ENCODE results near the gene SPATA20.

Gene SPATA20

DNA sequence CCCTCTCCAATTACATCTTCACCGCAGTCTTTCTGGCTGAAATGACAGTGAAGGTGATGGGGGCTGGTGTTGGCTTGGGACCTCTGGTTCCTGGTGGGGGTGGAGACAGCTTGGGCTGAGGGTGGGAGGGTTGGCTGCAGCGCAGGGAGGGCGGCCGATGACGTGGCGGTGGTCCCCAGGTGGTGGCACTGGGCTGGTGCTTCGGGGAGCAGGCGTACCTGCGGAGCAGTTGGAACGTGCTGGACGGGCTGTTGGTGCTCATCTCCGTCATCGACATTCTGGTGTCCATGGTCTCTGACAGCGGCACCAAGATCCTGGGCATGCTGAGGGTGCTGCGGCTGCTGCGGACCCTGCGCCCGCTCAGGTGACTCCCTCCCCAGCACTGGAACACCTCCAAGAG, 55.9 kb downstream of the SPATA20 start:
- TF ChIP-seq, protein P1, sequence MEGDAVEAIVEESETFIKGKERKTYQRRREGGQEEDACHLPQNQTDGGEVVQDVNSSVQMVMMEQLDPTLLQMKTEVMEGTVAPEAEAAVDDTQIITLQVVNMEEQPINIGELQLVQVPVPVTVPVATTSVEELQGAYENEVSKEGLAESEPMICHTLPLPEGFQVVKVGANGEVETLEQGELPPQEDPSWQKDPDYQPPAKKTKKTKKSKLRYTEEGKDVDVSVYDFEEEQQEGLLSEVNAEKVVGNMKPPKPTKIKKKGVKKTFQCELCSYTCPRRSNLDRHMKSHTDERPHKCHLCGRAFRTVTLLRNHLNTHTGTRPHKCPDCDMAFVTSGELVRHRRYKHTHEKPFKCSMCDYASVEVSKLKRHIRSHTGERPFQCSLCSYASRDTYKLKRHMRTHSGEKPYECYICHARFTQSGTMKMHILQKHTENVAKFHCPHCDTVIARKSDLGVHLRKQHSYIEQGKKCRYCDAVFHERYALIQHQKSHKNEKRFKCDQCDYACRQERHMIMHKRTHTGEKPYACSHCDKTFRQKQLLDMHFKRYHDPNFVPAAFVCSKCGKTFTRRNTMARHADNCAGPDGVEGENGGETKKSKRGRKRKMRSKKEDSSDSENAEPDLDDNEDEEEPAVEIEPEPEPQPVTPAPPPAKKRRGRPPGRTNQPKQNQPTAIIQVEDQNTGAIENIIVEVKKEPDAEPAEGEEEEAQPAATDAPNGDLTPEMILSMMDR (conservative IDR thresholded peaks at IDR 0.05), result no peak
- TF ChIP-seq ZFX (IDR thresholded peaks at IDR 0.05), result no peak
- H3K27ac ChIP-seq, result no peak overlapping the region

DNA sequence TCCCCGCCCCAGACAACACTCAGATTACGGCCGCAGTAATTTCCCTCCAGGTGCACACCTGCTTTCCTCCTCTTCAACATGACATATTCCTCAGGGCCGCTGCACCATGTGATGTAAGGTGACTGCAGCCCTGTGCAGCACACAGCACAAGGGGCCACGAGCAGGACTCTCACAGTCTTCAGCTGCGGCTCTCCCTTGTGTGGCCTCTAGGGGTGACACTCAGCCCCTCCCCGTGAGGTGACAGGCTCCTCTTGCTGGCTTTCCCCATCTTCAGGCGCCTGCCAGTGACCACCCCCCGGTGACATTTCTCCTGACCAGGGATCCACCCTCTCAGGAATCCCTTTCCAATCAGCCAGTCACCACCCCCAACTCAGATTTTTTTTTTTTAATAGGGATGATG, 56.4 kb downstream of the SPATA20 start:
- no peak for TF ChIP-seq ZFX (IDR thresholded peaks at IDR 0.05)
- TF ChIP-seq, protein P1 (conservative IDR thresholded peaks at IDR 0.05), result no peak; the same call in 1 of the 2 replicates
- H3K27ac ChIP-seq, result no peak overlapping the region

DNA sequence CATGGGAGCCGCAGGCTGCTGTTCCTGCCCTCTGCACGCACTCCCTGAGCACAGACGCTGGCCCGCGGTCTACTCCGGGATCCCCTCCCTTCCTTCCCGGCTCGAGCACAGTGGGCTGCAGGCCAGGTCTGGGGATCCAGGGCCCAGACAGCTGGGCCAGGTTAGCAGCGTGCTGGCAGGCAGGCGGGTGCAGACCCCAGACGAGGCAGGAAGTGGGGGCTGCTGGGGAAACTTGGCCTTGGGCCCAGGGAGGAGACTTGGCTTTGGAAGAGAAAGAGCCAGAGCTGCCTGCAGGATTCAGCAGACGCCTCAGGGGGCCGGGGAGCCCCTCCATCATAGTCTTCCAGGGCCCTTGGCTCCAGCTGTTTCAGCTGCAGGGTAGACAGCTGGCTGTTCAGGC, 57.5 kb downstream of the SPATA20 start:
- H3K27ac ChIP-seq, result no peak overlapping the region
- TF ChIP-seq, protein P1 (conservative IDR thresholded peaks at IDR 0.05), result no peak
- no peak for TF ChIP-seq ZFX (IDR thresholded peaks at IDR 0.05)

DNA sequence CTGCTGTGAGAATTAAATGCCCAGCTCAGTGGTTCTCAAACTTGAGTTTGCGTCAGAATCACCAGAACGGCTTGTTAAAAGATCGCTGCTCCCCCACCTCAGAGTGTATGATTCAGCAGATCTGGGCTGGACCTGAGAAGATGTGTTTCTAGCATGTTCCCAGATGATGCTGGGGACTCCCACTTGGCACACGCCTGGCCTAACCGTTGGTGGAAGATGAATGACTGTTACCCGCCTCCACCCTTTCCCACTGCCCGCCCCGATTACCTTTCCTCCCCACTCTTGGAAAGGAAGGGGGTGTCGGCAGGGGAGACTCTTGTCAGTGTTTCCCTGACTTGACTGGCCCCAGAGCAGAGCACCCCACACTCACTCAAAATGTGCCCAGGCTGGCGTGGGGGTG, 58.5 kb downstream of the SPATA20 start:
- TF ChIP-seq, protein P1 (conservative IDR thresholded peaks at IDR 0.05), result no peak
- TF ChIP-seq ZFX (IDR thresholded peaks at IDR 0.05), result no peak
- H3K27ac ChIP-seq, result no peak overlapping the region
